Measurements from ENCODE around the gene MASP2.
"Not testable (repeated sequence)": the region's sequence is repeated elsewhere in the genome, so short reads cannot be mapped to it uniquely, and the experiment has no call there.

MASP2 gene

DNA sequence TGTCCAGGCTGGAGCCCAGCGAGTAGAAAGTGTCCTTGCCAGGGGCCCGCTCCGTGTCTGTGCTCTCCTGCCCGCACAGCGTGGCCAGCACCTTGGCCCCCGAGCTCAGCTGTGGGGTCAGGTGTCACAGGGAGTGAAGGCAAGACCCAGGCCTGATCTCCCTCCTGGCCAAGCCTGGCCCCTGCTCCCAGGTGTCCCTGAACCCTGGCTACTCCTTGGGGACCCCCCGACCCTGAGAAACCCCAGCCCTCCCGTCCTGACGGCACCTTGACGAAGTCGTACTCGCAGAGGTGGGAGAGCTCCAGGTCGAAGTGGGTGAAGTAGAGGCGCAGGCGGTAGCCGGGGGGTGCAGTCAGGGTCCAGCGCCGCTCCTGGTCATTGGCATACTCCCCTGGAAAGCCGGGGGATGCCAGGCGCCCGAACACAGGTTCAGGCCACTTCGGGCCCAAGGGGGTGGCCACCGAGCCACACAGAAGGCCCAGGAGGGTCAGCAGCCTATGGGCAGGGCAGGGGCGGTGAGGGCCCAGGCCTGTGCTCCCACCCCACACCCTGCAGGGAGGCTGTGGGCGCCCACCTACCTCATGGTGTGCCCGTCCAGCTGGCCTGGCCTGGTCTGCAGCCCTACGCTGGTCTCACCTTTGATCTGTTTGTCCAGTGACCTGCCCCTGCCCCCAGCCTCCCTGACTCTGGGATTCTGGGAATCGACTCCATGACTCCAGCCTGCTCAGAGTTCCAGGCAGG is at the start of gene MASP2:
Gene MASP2 (minus strand): TSS at position 615 of the 741 bp plus-strand sequence. CDS start 32 bp downstream, at position 583.
- Histone ChIP-seq H3K79me2 (ENCODE audit: insufficient read depth, low read length) (no peaks in the 10 kb centered on the region), H2AFZ (ENCODE audit: low read length) (no peak within 1 kb of the TSS), H3K9me2 (ENCODE audit: low read depth, low read length) (no peaks in the 10 kb centered on the region), H3F3A (ENCODE audit: insufficient read depth, low read length) (no peaks in the 10 kb centered on the region), H3K4me1 (ENCODE audit: insufficient read depth, low read length, severe bottlenecking) (peaks cover 6% of the 10 kb centered on the region), H3K4me2 (ENCODE audit: low read length) (no peak within 1 kb of the TSS), H3K9me3 (ENCODE audit: low read length) (no peaks in the 10 kb centered on the region), H3K9ac (ENCODE audit: low read length) (no peak within 1 kb of the TSS), H4K20me1 (ENCODE audit: insufficient read depth, low read length) (no peaks in the 10 kb centered on the region), H3K27ac (ENCODE audit: low read depth, low read length, poor library complexity, severe bottlenecking) (no peak within 1 kb of the TSS), H3K36me3 (ENCODE audit: insufficient read depth, low read length) (no peaks in the 10 kb centered on the region), H3K27me3 (ENCODE audit: insufficient read depth, low read length) (no peaks in the 10 kb centered on the region), H3K4me3 (ENCODE audit: low read depth, low read length, poor library complexity, severe bottlenecking) (no peak within 1 kb of the TSS)
- TF ChIP-seq EZH2 (IDR thresholded peaks at IDR 0.05; ENCODE audit: borderline replicate concordance, low read length), result no peak
- TF ChIP-seq, protein P1, sequence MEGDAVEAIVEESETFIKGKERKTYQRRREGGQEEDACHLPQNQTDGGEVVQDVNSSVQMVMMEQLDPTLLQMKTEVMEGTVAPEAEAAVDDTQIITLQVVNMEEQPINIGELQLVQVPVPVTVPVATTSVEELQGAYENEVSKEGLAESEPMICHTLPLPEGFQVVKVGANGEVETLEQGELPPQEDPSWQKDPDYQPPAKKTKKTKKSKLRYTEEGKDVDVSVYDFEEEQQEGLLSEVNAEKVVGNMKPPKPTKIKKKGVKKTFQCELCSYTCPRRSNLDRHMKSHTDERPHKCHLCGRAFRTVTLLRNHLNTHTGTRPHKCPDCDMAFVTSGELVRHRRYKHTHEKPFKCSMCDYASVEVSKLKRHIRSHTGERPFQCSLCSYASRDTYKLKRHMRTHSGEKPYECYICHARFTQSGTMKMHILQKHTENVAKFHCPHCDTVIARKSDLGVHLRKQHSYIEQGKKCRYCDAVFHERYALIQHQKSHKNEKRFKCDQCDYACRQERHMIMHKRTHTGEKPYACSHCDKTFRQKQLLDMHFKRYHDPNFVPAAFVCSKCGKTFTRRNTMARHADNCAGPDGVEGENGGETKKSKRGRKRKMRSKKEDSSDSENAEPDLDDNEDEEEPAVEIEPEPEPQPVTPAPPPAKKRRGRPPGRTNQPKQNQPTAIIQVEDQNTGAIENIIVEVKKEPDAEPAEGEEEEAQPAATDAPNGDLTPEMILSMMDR (IDR thresholded peaks at IDR 0.05; ENCODE audit: low read length), result no peak

DNA sequence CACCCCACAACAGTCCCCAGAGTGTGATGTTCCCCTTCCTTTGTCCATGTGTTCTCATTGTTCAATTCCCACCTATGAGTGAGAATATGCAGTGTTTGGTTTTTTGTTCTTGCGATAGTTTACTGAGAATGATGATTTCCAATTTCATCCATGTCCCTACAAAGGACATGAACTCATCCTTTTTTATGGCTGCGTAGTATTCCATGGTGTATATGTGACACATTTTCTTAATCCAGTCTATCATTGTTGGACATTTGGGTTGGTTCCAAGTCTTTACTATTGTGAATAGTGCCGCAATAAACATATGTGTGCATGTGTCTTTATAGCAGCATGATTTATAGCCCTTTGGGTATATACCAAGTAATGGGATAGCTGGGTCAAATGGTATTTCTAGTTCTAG is 36.7 kb upstream of the MASP2 start:
- H3K4me3 ChIP-seq (ENCODE audit: low read depth, low read length, poor library complexity, severe bottlenecking); H3F3A ChIP-seq (ENCODE audit: insufficient read depth, low read length); H3K9me3 ChIP-seq (ENCODE audit: low read length); H2AFZ ChIP-seq (ENCODE audit: low read length); H3K4me1 ChIP-seq (ENCODE audit: insufficient read depth, low read length, severe bottlenecking); H3K27ac ChIP-seq (ENCODE audit: low read depth, low read length, poor library complexity, severe bottlenecking); H3K4me2 ChIP-seq (ENCODE audit: low read length); H3K79me2 ChIP-seq (ENCODE audit: insufficient read depth, low read length); H3K27me3 ChIP-seq (ENCODE audit: insufficient read depth, low read length); H4K20me1 ChIP-seq (ENCODE audit: insufficient read depth, low read length); H3K9ac ChIP-seq (ENCODE audit: low read length); H3K9me2 ChIP-seq (ENCODE audit: low read depth, low read length): not testable (repeated sequence)
- peaks cover 60% of the 10 kb centered on the region for H3K36me3 ChIP-seq (ENCODE audit: insufficient read depth, low read length)

DNA sequence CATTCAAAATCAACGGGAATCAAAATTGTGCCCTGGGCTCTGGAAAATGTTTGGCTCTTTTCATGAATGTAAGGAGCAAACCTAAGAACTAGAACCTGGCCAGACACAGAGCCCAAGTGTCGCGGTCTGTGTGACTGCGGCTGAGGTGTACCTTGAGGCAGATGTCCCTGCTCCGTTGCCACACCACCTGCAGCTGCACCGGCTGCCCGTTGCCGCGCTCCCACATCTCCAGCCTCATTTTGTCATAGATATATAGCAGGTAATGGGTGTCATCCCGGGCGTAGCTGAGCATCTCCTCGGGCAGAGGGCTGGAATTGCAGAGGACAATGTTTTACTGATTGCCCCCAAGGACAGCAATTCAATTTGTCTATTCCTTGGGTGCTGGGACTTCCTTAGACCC is 33.9 kb upstream of the MASP2 start:
- no peak overlapping the region for H3K4me3 ChIP-seq (ENCODE audit: low read depth, low read length, poor library complexity, severe bottlenecking)
- H3K4me1 ChIP-seq (ENCODE audit: insufficient read depth, low read length, severe bottlenecking), result no peaks in the 10 kb centered on the region
- no peaks in the 10 kb centered on the region for H3K27me3 ChIP-seq (ENCODE audit: insufficient read depth, low read length)
- no peak overlapping the region for H3K4me2 ChIP-seq (ENCODE audit: low read length)
- TF ChIP-seq EZH2 (IDR thresholded peaks at IDR 0.05; ENCODE audit: borderline replicate concordance, low read length), result no peak
- TF ChIP-seq, protein P1 (IDR thresholded peaks at IDR 0.05; ENCODE audit: low read length), result no peak
- no peak overlapping the region for H3K9ac ChIP-seq (ENCODE audit: low read length)
- H3K9me2 ChIP-seq (ENCODE audit: low read depth, low read length), result no peaks in the 10 kb centered on the region
- no peak overlapping the region for H3K27ac ChIP-seq (ENCODE audit: low read depth, low read length, poor library complexity, severe bottlenecking)
- peaks cover 64% of the 10 kb centered on the region for H3K36me3 ChIP-seq (ENCODE audit: insufficient read depth, low read length)
- no peaks in the 10 kb centered on the region for H4K20me1 ChIP-seq (ENCODE audit: insufficient read depth, low read length)
- H3F3A ChIP-seq (ENCODE audit: insufficient read depth, low read length), result no peaks in the 10 kb centered on the region
- no peak overlapping the region for H2AFZ ChIP-seq (ENCODE audit: low read length)
- H3K79me2 ChIP-seq (ENCODE audit: insufficient read depth, low read length), result no peaks in the 10 kb centered on the region
- H3K9me3 ChIP-seq (ENCODE audit: low read length), result no peaks in the 10 kb centered on the region

DNA sequence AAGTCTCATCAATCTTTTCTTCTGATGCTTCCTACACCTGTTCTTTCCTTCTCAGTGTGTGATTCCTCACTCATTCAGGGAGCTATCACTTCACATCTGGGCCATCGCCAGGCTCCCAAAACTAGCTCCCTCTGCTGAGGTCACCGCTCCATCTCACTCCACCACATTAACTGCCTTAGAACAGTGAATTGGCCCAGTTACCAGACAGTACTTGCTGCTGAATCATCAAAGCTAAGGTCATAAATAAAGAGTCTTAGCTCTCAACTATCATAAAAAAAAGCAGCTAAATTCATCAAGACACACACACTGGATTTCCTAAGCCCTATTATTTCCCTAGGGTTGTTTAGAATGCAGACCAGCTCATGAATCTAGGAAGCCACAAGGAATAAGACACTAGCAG is 31.6 kb upstream of the MASP2 start:
- H3K4me2 ChIP-seq (ENCODE audit: low read length), result no peak overlapping the region
- H2AFZ ChIP-seq (ENCODE audit: low read length), result no peak overlapping the region
- H3K4me3 ChIP-seq (ENCODE audit: low read depth, low read length, poor library complexity, severe bottlenecking), result no peak overlapping the region
- no peaks in the 10 kb centered on the region for H3K4me1 ChIP-seq (ENCODE audit: insufficient read depth, low read length, severe bottlenecking)
- TF ChIP-seq, protein P1 (IDR thresholded peaks at IDR 0.05; ENCODE audit: low read length), result no peak
- no peak for TF ChIP-seq EZH2 (IDR thresholded peaks at IDR 0.05; ENCODE audit: borderline replicate concordance, low read length)
- H3K27ac ChIP-seq (ENCODE audit: low read depth, low read length, poor library complexity, severe bottlenecking), result no peak overlapping the region
- H3K27me3 ChIP-seq (ENCODE audit: insufficient read depth, low read length), result no peaks in the 10 kb centered on the region
- H3K79me2 ChIP-seq (ENCODE audit: insufficient read depth, low read length), result no peaks in the 10 kb centered on the region
- H3K9me2 ChIP-seq (ENCODE audit: low read depth, low read length), result no peaks in the 10 kb centered on the region
- H4K20me1 ChIP-seq (ENCODE audit: insufficient read depth, low read length), result no peaks in the 10 kb centered on the region
- no peak overlapping the region for H3K9ac ChIP-seq (ENCODE audit: low read length)
- peaks cover 83% of the 10 kb centered on the region for H3K36me3 ChIP-seq (ENCODE audit: insufficient read depth, low read length)
- H3K9me3 ChIP-seq (ENCODE audit: low read length), result no peaks in the 10 kb centered on the region
- H3F3A ChIP-seq (ENCODE audit: insufficient read depth, low read length), result no peaks in the 10 kb centered on the region

DNA sequence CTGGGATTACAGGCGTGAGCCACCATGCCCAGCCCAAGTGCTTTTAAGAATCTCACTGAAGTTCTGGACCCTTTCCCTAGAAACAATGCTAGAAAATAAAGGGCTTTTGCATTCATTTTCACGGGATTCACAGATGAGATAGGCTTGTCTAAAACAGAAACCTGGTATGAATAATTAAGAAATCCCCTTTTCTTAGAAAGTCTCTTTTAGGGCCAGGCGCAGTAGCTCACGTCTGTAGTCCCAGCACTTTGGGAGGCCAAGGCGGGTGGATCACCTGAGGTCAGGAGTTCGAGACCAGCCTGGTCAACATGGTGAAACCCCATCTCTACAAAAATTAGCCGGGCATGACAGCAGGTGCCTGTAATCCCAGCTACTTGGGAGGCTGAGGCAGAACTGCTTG is 26.4 kb upstream of the MASP2 start:
- H3K27ac ChIP-seq (ENCODE audit: low read depth, low read length, poor library complexity, severe bottlenecking), result not testable (repeated sequence)
- H3K36me3 ChIP-seq (ENCODE audit: insufficient read depth, low read length), result peaks cover 91% of the 10 kb centered on the region

More for the DNA sequence above, 26.4 kb upstream of the MASP2 start:
- H2AFZ ChIP-seq (ENCODE audit: low read length); H3K27me3 ChIP-seq (ENCODE audit: insufficient read depth, low read length); H3K9me2 ChIP-seq (ENCODE audit: low read depth, low read length); H3K4me2 ChIP-seq (ENCODE audit: low read length); H4K20me1 ChIP-seq (ENCODE audit: insufficient read depth, low read length); H3K9me3 ChIP-seq (ENCODE audit: low read length); H3K9ac ChIP-seq (ENCODE audit: low read length); H3K4me3 ChIP-seq (ENCODE audit: low read depth, low read length, poor library complexity, severe bottlenecking); H3K79me2 ChIP-seq (ENCODE audit: insufficient read depth, low read length); H3F3A ChIP-seq (ENCODE audit: insufficient read depth, low read length): not testable (repeated sequence)
- H3K4me1 ChIP-seq (ENCODE audit: insufficient read depth, low read length, severe bottlenecking), result peaks cover 16% of the 10 kb centered on the region

Data from OCI-LY1 (cell line).